ENCODE results near the gene UPK3BL1. TPM values are rescaled to one million over a fixed set of nuclear protein-coding genes. Genes with fewer than 3 reads are reported as not detected.
"Not testable (repeated sequence)": the region's sequence is repeated elsewhere in the genome, so short reads cannot be mapped to it uniquely, and the experiment has no call there.

UPK3BL1 gene, protein sequence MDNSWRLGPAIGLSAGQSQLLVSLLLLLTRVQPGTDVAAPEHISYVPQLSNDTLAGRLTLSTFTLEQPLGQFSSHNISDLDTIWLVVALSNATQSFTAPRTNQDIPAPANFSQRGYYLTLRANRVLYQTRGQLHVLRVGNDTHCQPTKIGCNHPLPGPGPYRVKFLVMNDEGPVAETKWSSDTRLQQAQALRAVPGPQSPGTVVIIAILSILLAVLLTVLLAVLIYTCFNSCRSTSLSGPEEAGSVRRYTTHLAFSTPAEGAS
- total RNA-seq (2021) (39.8 and 52.0 TPM in 2 replicates), Bru-seq, nascent RNA (percentile 47 among the genes with signal in this experiment), BruChase-seq, experiment 1, labeled RNA remaining after a 2-hour chase (percentile 53 among the genes with signal in this experiment), BruChase-seq, experiment 2, labeled RNA remaining after a 6-hour chase (percentile 72 among the genes with signal in this experiment)
- long read RNA-seq, partial matches to known transcripts, result 0 of 3 reads
- long read RNA-seq, other reads (novel, unspliced or antisense), result 1 of 3 reads

- POLR2A ChIA-PET (ENCODE audit: unreplicated experiment); H3K9me2 ChIP-seq (ENCODE audit: insufficient read depth); DNase-seq; H3K4me3 ChIP-seq; BruUV-seq (replicated peaks); H3K79me2 ChIP-seq (ENCODE audit: low read depth); H3K36me3 ChIP-seq (ENCODE audit: low read depth); H3K9me3 ChIP-seq (ENCODE audit: insufficient read depth, low read depth); CTCF ChIA-PET; H3K4me2 ChIP-seq; H2AFZ ChIP-seq; H3K27ac ChIP-seq; H3F3A ChIP-seq (ENCODE audit: insufficient read depth, low read depth); H3K27me3 ChIP-seq (ENCODE audit: insufficient read depth, low read depth); H4K20me1 ChIP-seq (ENCODE audit: insufficient read depth); H3K4me1 ChIP-seq (replicated peaks; ENCODE audit: insufficient read depth); intact Hi-C loops (cut with micrococcal nuclease; ENCODE audit: unreplicated experiment): not testable (repeated sequence)
These were observed at the start of gene UPK3BL1 for GRCh38 chr7:102642691-102643090. UPK3BL1 (minus strand) TSS chr7:102642791; CDS start chr7:102642741, 50 bp downstream.

DNA sequence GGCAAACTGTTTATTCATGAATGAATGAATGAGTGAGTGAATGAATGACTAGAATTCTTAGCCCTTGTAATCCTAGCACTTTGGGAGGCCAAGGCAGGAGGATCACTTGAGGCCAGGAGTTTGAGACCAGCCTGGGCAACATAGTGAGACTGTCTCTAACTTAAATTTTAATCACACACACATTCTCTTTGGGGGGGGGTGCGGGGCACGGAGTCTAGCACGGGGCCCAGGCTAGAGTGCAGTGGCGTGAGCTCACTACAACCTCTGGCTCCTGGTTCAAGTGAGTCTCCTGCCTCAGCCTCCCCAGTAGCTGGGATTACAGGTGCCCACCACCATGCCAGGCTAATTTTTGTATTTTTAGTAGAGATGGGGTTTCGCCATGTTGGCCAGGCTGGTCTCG, 48.0 kb upstream of the UPK3BL1 start:
- H3K36me3 ChIP-seq (ENCODE audit: low read depth); H3K9me2 ChIP-seq (ENCODE audit: insufficient read depth); H3K4me1 ChIP-seq (replicated peaks; ENCODE audit: insufficient read depth); POLR2A ChIA-PET (ENCODE audit: unreplicated experiment); H3K27ac ChIP-seq; H2AFZ ChIP-seq; H3K79me2 ChIP-seq (ENCODE audit: low read depth); H4K20me1 ChIP-seq (ENCODE audit: insufficient read depth); H3K9me3 ChIP-seq (ENCODE audit: insufficient read depth, low read depth); H3K4me2 ChIP-seq; H3K27me3 ChIP-seq (ENCODE audit: insufficient read depth, low read depth); intact Hi-C loops (cut with micrococcal nuclease; ENCODE audit: unreplicated experiment); DNase-seq; H3F3A ChIP-seq (ENCODE audit: insufficient read depth, low read depth); BruUV-seq (replicated peaks); H3K4me3 ChIP-seq; CTCF ChIA-PET: not testable (repeated sequence)

GRCh38 chr7:102689436-102690282, 47.1 kb upstream of the UPK3BL1 start:
- H2AFZ ChIP-seq; BruUV-seq (replicated peaks): not testable (repeated sequence)

GRCh38 chr7:102688299-102689036, 45.9 kb upstream of the UPK3BL1 start:
- intact Hi-C loops (cut with micrococcal nuclease; ENCODE audit: unreplicated experiment); H3K9me3 ChIP-seq (ENCODE audit: insufficient read depth, low read depth); BruUV-seq (replicated peaks); H3K4me1 ChIP-seq (replicated peaks; ENCODE audit: insufficient read depth); H3K4me2 ChIP-seq; H3K4me3 ChIP-seq; H3K36me3 ChIP-seq (ENCODE audit: low read depth); H3F3A ChIP-seq (ENCODE audit: insufficient read depth, low read depth); H3K27ac ChIP-seq; CTCF ChIA-PET; H2AFZ ChIP-seq; H3K9me2 ChIP-seq (ENCODE audit: insufficient read depth); H3K79me2 ChIP-seq (ENCODE audit: low read depth); H4K20me1 ChIP-seq (ENCODE audit: insufficient read depth); POLR2A ChIA-PET (ENCODE audit: unreplicated experiment); DNase-seq; H3K27me3 ChIP-seq (ENCODE audit: insufficient read depth, low read depth): not testable (repeated sequence)

More at GRCh38 chr7:102689436-102690282, 47.1 kb upstream of the UPK3BL1 start:
- H3K9me2 ChIP-seq (ENCODE audit: insufficient read depth); H3K27ac ChIP-seq; H3K36me3 ChIP-seq (ENCODE audit: low read depth); H3K4me1 ChIP-seq (replicated peaks; ENCODE audit: insufficient read depth); DNase-seq; POLR2A ChIA-PET (ENCODE audit: unreplicated experiment); H3K79me2 ChIP-seq (ENCODE audit: low read depth); H3K9me3 ChIP-seq (ENCODE audit: insufficient read depth, low read depth); H4K20me1 ChIP-seq (ENCODE audit: insufficient read depth); H3K4me3 ChIP-seq; CTCF ChIA-PET; H3K4me2 ChIP-seq; intact Hi-C loops (cut with micrococcal nuclease; ENCODE audit: unreplicated experiment); H3K27me3 ChIP-seq (ENCODE audit: insufficient read depth, low read depth); H3F3A ChIP-seq (ENCODE audit: insufficient read depth, low read depth): not testable (repeated sequence)

- H3K9me3 ChIP-seq (ENCODE audit: insufficient read depth, low read depth); DNase-seq; H3K9me2 ChIP-seq (ENCODE audit: insufficient read depth); H3K36me3 ChIP-seq (ENCODE audit: low read depth); H3K4me2 ChIP-seq; H3K79me2 ChIP-seq (ENCODE audit: low read depth); H4K20me1 ChIP-seq (ENCODE audit: insufficient read depth); H3K27ac ChIP-seq; H3K4me1 ChIP-seq (replicated peaks; ENCODE audit: insufficient read depth); H3K27me3 ChIP-seq (ENCODE audit: insufficient read depth, low read depth); H3K4me3 ChIP-seq; CTCF ChIA-PET; H2AFZ ChIP-seq; POLR2A ChIA-PET (ENCODE audit: unreplicated experiment); intact Hi-C loops (cut with micrococcal nuclease; ENCODE audit: unreplicated experiment); H3F3A ChIP-seq (ENCODE audit: insufficient read depth, low read depth); BruUV-seq (replicated peaks): not testable (repeated sequence)
These were observed 40.0 kb upstream of the UPK3BL1 start for GRCh38 chr7:102682560-102682959.

- H3K9me2 ChIP-seq (ENCODE audit: insufficient read depth); BruUV-seq (replicated peaks); H2AFZ ChIP-seq; CTCF ChIA-PET; intact Hi-C loops (cut with micrococcal nuclease; ENCODE audit: unreplicated experiment); DNase-seq; H3K4me3 ChIP-seq; H3K27ac ChIP-seq; POLR2A ChIA-PET (ENCODE audit: unreplicated experiment); H3F3A ChIP-seq (ENCODE audit: insufficient read depth, low read depth); H3K79me2 ChIP-seq (ENCODE audit: low read depth); H3K9me3 ChIP-seq (ENCODE audit: insufficient read depth, low read depth); H3K4me2 ChIP-seq; H3K27me3 ChIP-seq (ENCODE audit: insufficient read depth, low read depth); H3K36me3 ChIP-seq (ENCODE audit: low read depth); H4K20me1 ChIP-seq (ENCODE audit: insufficient read depth); H3K4me1 ChIP-seq (replicated peaks; ENCODE audit: insufficient read depth): not testable (repeated sequence)
These were observed 38.2 kb upstream of the UPK3BL1 start for GRCh38 chr7:102680780-102681179.

- H3K9me2 ChIP-seq (ENCODE audit: insufficient read depth); POLR2A ChIA-PET (ENCODE audit: unreplicated experiment); H3K79me2 ChIP-seq (ENCODE audit: low read depth); CTCF ChIA-PET; BruUV-seq (replicated peaks); H3K4me1 ChIP-seq (replicated peaks; ENCODE audit: insufficient read depth); H4K20me1 ChIP-seq (ENCODE audit: insufficient read depth); H3K4me2 ChIP-seq; H3K36me3 ChIP-seq (ENCODE audit: low read depth); H3K4me3 ChIP-seq; H3K27ac ChIP-seq; H3K9me3 ChIP-seq (ENCODE audit: insufficient read depth, low read depth); intact Hi-C loops (cut with micrococcal nuclease; ENCODE audit: unreplicated experiment); H3K27me3 ChIP-seq (ENCODE audit: insufficient read depth, low read depth); H2AFZ ChIP-seq; H3F3A ChIP-seq (ENCODE audit: insufficient read depth, low read depth): not testable (repeated sequence)
- DNase-seq, result peak in 1 of 2 experiments; percentile 7
These were observed 33.0 kb upstream of the UPK3BL1 start for GRCh38 chr7:102675545-102675944.

All from PC-9 (cell line).